ENCODE results near the gene FAM174B.
A peak's percentile ranks its signal among the peaks of the same experiment; 100 is the strongest.

FAM174B gene

DNA sequence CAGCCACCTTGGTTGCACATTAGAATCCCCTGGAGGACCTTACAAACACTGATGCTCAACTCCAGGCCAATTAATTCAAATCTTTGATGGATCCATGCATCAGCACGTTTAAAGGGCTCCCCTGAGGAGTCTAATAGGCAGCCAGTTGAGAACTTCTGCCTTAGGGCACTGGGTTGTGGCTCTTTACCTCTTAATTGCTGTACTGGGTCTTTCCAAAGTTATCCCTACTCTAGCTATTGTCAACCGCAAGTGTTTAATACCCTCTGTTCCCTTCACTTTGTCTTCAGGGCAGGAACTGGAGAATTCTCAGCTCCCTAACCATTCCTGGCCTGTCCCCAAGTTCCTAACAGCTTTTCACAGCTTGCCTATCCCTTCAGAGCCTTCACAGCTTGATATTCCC, 15.0 kb upstream of the FAM174B start:
- H3K27me3 Mint-ChIP-seq = peaks cover 12% of the 10 kb centered on the region
- H3K9me3 Mint-ChIP-seq = no peaks in the 10 kb centered on the region
- H3K27ac Mint-ChIP-seq = no peak overlapping the region
- no peaks in the 10 kb centered on the region for H3K4me1 Mint-ChIP-seq
- H3K4me3 Mint-ChIP-seq = no peak overlapping the region
- H3K36me3 Mint-ChIP-seq (ENCODE audit: low read depth) = no peaks in the 10 kb centered on the region
- ATAC-seq = no peak
- no peak for DNase-seq

DNA sequence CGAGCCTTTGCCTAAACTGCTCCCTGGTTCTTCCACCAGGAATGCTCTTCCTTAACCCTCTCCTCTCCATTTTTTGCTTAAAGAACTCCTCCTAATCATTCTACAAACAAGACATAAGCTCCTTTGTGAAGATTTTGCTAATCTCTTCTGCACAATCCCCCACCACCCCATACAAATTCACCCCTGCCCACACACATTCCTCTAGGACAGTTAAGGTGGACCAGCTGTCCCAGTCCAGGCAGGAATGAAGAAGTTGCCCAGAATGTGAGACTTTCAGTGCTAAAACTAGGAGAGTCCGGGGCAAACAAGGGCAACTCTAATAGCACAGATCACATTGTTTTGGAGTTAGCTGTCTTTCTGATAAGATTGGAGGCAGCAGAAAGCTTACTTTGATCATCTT, 13.9 kb upstream of the FAM174B start:
- no peaks in the 10 kb centered on the region for H3K9me3 Mint-ChIP-seq
- no peak for DNase-seq
- no peaks in the 10 kb centered on the region for H3K36me3 Mint-ChIP-seq (ENCODE audit: low read depth)
- no peak for ATAC-seq
- H3K4me1 Mint-ChIP-seq = peaks cover 10% of the 10 kb centered on the region
- H3K4me3 Mint-ChIP-seq = no peak overlapping the region
- peaks cover 12% of the 10 kb centered on the region for H3K27me3 Mint-ChIP-seq
- H3K27ac Mint-ChIP-seq = no peak overlapping the region

GRCh38 chr15:92668620-92669019, 13.0 kb upstream of the FAM174B start:
- no peak for DNase-seq
- Mint-ChIP-seq H3K4me3 (no peak overlapping the region), H3K4me1 (peaks cover 15% of the 10 kb centered on the region), H3K9me3 (no peaks in the 10 kb centered on the region), H3K27ac (no peak overlapping the region), H3K27me3 (peaks cover 11% of the 10 kb centered on the region), H3K36me3 (ENCODE audit: low read depth) (no peaks in the 10 kb centered on the region)
- no peak for ATAC-seq

DNA sequence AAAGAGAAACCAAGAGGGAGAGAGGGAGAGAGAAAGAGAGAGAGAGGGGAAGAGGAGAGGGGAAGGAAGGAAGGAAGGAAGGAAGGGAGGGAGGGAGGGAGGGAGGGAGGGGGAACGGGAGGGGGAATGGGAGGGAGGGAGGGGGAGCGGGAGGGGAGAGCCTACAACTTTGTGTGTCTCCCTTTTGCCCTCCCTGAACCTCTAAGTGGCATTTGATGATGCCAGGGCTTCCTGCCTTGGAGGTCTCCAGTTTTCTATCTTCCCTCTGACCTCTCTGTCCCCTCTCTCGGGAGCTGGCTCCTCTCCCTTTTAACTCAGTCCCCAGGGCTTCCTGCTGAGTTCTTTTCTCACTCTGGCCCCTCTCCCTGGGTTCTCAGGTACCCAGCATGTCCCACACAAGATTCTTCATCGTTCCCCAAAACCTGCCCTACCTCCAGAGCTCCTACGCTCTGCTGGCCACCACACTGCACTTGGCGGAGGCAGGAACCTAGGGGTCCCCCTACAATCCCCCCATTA, 12.5 kb upstream of the FAM174B start:
- Mint-ChIP-seq H3K9me3 (no peaks in the 10 kb centered on the region), H3K4me1 (peaks cover 21% of the 10 kb centered on the region), H3K36me3 (ENCODE audit: low read depth) (no peaks in the 10 kb centered on the region), H3K27ac (no peak overlapping the region), H3K27me3 (peaks cover 11% of the 10 kb centered on the region), H3K4me3 (no peak overlapping the region)
- no peak for DNase-seq
- ATAC-seq = no peak

DNA sequence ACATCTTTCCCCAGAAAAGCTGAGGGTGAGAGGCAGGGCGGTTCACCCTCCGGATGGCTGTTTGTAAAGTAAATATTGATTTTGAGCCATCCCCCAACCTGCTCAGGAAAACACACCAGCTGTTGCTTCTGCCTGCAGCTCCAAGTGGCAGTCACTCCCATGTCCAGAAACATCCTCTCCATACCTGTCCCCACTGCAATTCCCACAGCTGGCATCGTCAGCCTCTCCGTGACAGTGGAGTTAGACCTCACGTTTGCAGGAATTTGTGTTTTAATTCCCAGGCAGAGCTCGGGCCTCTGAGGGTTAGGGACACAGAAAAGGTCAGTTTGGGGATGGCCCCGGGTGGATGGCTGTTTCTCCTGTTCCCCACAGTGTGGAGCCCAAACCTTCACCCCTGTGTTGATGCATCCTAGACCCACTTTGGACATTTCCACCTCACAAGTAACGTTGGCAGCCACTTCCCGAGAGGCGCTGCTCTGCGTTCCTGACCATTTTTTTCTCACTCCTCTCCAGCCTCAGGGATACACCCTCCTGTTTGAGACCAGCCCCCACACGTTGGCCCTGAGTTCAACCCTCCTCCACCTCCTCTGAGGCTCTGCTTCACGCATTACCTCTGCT, 11.8 kb upstream of the FAM174B start:
- H3K4me1 Mint-ChIP-seq = peaks cover 24% of the 10 kb centered on the region
- no peaks in the 10 kb centered on the region for H3K9me3 Mint-ChIP-seq
- no peak overlapping the region for H3K27ac Mint-ChIP-seq
- H3K27me3 Mint-ChIP-seq = peaks cover 11% of the 10 kb centered on the region
- DNase-seq = no peak
- H3K36me3 Mint-ChIP-seq (ENCODE audit: low read depth) = no peaks in the 10 kb centered on the region
- no peak for ATAC-seq
- H3K4me3 Mint-ChIP-seq = no peak overlapping the region

- H3K27ac Mint-ChIP-seq = no peak overlapping the region
- ATAC-seq = no peak
- H3K4me1 Mint-ChIP-seq = peaks cover 24% of the 10 kb centered on the region
- DNase-seq = no peak
- H3K36me3 Mint-ChIP-seq (ENCODE audit: low read depth) = no peaks in the 10 kb centered on the region
- H3K9me3 Mint-ChIP-seq = no peaks in the 10 kb centered on the region
- H3K4me3 Mint-ChIP-seq = no peak overlapping the region
- peaks cover 11% of the 10 kb centered on the region for H3K27me3 Mint-ChIP-seq
Observed at GRCh38 chr15:92666780-92667179, 11.2 kb upstream of the FAM174B start.

- Mint-ChIP-seq H3K4me1 (peaks cover 24% of the 10 kb centered on the region), H3K36me3 (ENCODE audit: low read depth) (no peaks in the 10 kb centered on the region), H3K9me3 (no peaks in the 10 kb centered on the region), H3K27me3 (peaks cover 11% of the 10 kb centered on the region), H3K27ac (no peak overlapping the region), H3K4me3 (no peak overlapping the region)
- ATAC-seq = no peak
- no peak for DNase-seq
Observed at GRCh38 chr15:92665100-92665555, 9.6 kb upstream of the FAM174B start.

DNA sequence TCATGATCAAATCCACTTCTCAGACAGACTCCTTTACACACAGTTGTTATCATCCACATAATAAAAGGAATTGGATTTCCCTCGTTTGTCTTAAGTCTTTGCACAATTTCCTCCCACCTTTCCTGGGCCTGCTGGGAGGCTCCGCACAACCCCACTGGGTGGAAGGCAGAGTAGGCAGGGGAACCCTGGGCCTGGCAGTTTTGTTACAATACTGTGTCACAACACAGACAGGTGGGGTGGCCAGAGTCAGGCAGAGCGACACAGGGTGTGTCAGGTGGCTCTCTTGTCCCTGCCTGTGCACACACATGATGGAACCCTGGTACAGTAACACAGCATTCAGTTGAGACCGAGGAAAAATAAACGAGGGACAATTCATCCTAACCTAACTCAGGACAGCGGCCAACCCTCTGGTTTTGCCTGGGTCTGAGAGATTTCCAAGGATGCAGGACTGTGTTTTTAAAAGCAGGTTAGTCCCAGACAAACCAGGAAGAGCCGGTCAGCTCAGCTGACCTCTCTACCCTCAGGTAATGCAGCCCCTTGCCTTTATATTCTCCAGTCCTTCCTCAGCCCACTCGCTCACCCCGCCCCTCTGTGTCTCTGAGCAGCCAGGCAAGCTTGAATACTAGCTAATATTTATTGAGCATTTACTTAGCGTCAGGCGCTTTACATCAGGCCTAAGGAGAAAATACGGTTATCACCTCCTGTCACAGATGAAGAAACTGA, 8.8 kb upstream of the FAM174B start:
- ATAC-seq (no peak), DNase-seq (no peak)
- H3K9me3 Mint-ChIP-seq = no peaks in the 10 kb centered on the region
- no peaks in the 10 kb centered on the region for H3K36me3 Mint-ChIP-seq (ENCODE audit: low read depth)
- peaks cover 11% of the 10 kb centered on the region for H3K27me3 Mint-ChIP-seq
- H3K4me1 Mint-ChIP-seq = peaks cover 24% of the 10 kb centered on the region
- H3K27ac Mint-ChIP-seq = no peak overlapping the region
- H3K4me3 Mint-ChIP-seq = no peak overlapping the region

DNA sequence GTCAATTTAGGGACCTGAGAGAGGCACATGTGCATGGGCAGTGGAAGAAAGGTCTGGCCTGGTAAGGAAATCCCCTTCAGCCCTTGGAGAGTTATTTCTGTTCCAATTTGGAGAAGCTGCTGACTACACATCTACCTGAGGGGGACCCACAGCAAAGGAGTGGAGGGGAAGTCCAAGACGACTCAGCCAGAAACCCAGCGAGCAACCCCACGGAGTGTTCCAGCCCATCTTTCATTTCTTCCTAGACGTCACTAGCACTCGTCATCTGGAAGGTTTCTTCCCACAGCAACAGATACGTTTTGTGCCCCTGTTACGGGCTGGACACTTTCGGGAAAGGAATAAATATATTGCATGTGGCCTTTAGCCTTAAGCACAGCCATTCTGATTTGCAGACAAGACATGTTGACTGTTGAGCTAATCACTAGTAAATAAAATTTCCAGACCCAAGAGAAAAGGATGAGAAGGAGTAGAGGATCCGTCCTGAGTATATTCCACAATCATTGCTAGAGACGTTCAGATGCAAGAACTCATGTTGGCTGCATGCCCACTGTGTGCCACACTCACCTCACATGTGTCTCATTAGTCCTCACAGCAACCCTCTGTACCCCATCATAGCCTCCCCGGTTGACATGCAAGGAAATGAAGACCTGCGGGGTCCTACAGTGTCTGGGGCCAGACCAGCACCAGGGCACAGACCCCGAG, 7.8 kb upstream of the FAM174B start:
- ATAC-seq = peak; percentile 89
- Mint-ChIP-seq H3K27me3 (peaks cover 11% of the 10 kb centered on the region), H3K27ac (no peak overlapping the region), H3K36me3 (ENCODE audit: low read depth) (no peaks in the 10 kb centered on the region), H3K4me1 (peaks cover 24% of the 10 kb centered on the region), H3K9me3 (no peaks in the 10 kb centered on the region), H3K4me3 (no peak overlapping the region)
- peak; percentile 30 for DNase-seq

- peaks cover 24% of the 10 kb centered on the region for H3K4me1 Mint-ChIP-seq
- no peaks in the 10 kb centered on the region for H3K9me3 Mint-ChIP-seq
- no peak for ATAC-seq
- no peak for DNase-seq
- H3K4me3 Mint-ChIP-seq = no peak overlapping the region
- no peaks in the 10 kb centered on the region for H3K36me3 Mint-ChIP-seq (ENCODE audit: low read depth)
- H3K27me3 Mint-ChIP-seq = peaks cover 11% of the 10 kb centered on the region
- H3K27ac Mint-ChIP-seq = no peak overlapping the region
Observed at GRCh38 chr15:92662762-92663161, 7.2 kb upstream of the FAM174B start.

DNA sequence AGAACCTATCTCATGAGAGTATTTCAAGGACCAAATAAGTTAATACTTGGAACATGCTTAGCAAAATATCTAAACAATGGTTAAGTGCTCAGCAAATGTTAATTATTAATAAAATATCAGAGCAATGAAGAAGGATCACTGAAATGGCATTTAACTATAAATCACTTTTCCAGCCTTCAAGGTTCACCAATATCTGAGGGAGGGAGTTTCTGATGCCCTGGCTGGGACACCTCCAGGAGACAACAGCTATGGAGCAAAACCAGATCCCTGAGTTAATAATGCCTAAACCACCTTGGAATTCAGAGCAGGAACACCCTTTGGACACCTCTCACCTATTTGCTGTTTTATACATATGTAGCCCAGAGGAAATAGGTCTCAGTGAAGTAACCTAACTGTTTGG, 6.4 kb upstream of the FAM174B start:
- Mint-ChIP-seq H3K4me3 (no peak overlapping the region), H3K27ac (no peak overlapping the region), H3K36me3 (ENCODE audit: low read depth) (no peaks in the 10 kb centered on the region), H3K9me3 (no peaks in the 10 kb centered on the region), H3K27me3 (peaks cover 11% of the 10 kb centered on the region), H3K4me1 (peaks cover 24% of the 10 kb centered on the region)
- no peak for DNase-seq
- no peak for ATAC-seq

GRCh38 chr15:92661069-92661468, 5.5 kb upstream of the FAM174B start:
- peaks cover 25% of the 10 kb centered on the region for H3K4me1 Mint-ChIP-seq
- H3K4me3 Mint-ChIP-seq = no peak overlapping the region
- peaks cover 16% of the 10 kb centered on the region for H3K27me3 Mint-ChIP-seq
- no peak for ATAC-seq
- H3K9me3 Mint-ChIP-seq = no peaks in the 10 kb centered on the region
- H3K36me3 Mint-ChIP-seq (ENCODE audit: low read depth) = no peaks in the 10 kb centered on the region
- no peak for DNase-seq
- no peak overlapping the region for H3K27ac Mint-ChIP-seq

DNA sequence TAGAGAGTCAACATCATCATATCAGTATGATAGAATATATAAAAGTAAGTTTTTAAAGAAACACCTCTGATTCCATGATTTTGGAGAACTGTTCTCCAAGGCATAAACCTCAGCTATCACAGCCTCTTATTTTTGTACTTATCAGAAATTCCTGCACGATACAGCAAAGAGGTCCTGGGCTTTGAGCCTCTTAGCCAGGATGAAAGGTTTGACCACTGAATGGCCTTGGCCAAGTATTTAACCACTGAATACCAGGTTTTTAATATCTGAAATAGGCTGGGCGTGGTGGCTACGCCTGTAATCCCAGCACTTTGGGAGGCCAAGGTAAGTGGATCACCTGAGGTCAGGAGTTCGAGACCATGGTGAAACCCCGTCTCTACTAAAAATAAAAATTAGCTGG, 1.9 kb upstream of the FAM174B start:
- DNase-seq (no peak), ATAC-seq (no peak)
- no peak overlapping the region for H3K4me3 Mint-ChIP-seq
- H3K4me1 Mint-ChIP-seq = peaks cover 7% of the 10 kb centered on the region
- no peaks in the 10 kb centered on the region for H3K9me3 Mint-ChIP-seq
- no peaks in the 10 kb centered on the region for H3K36me3 Mint-ChIP-seq (ENCODE audit: low read depth)
- H3K27me3 Mint-ChIP-seq = peaks cover 40% of the 10 kb centered on the region
- no peak overlapping the region for H3K27ac Mint-ChIP-seq

GRCh38 chr15:92656089-92656488, 514 bp upstream of the FAM174B start:
- Mint-ChIP-seq H3K27me3 (peaks cover 48% of the 10 kb centered on the region), H3K4me1 (peaks cover 7% of the 10 kb centered on the region), H3K36me3 (ENCODE audit: low read depth) (no peaks in the 10 kb centered on the region), H3K9me3 (no peaks in the 10 kb centered on the region), H3K4me3 (peak overlapping the region; percentile 69), H3K27ac (peak overlapping the region; percentile 40)
- DNase-seq = no peak
- ATAC-seq = no peak

DNA sequence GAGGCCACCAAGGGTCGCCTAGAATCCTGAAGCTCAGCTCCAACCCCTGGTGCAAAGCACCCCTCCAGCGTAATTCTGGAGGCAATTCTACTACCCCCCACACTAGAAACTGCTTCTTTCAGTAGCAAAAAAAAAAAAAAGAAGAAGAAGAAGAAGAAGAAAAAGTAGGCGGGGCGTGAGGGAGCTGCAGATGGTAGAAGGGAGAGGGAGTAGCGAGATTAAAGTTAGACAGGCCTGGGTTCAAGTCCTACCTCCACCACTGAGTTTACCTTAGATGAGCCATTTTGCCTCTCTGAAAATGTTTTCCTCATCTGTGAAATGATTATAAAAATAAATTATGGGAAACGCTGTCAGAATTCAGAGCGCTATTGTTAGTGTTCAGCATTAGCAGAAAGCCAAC, 913 bp downstream of the FAM174B start:
- DNase-seq = no peak
- Mint-ChIP-seq H3K27me3 (peaks cover 52% of the 10 kb centered on the region), H3K4me1 (peaks cover 7% of the 10 kb centered on the region), H3K36me3 (ENCODE audit: low read depth) (peaks cover 1% of the 10 kb centered on the region), H3K9me3 (no peaks in the 10 kb centered on the region), H3K4me3 (peak overlapping the region; percentile 50), H3K27ac (no peak overlapping the region)
- no peak for ATAC-seq
